Inferior parietal cortex (tissue), 1 donor: Measurements from ENCODE around the gene MAK.
"Not testable (repeated sequence)": the region's sequence is repeated elsewhere in the genome, so short reads cannot be mapped to it uniquely, and the experiment has no call there.

Experiments used
- DNase-seq: peaks from one replicate; pipeline ENCODE4 v3.0.0-alpha.2; 2016; ENCODE audit errors: extremely low spot score

Gene MAK

GRCh38 chr6:10791673-10792072 is 46.7 kb downstream of the MAK start:
- no peak for DNase-seq

- no peak for DNase-seq
Measured at GRCh38 chr6:10779076-10779475, 59.3 kb downstream of the MAK start.

- no peak for DNase-seq
Measured at GRCh38 chr6:10778230-10778629, 60.1 kb downstream of the MAK start.

- peak; percentile 15 for DNase-seq
Measured at GRCh38 chr6:10771371-10771894, 66.9 kb downstream of the MAK start.

- no peak for DNase-seq
Measured at GRCh38 chr6:10769419-10769818, 68.9 kb downstream of the MAK start.

- DNase-seq, result no peak
Measured at GRCh38 chr6:10763006-10763405, 75.3 kb downstream of the MAK start.

- DNase-seq, result no peak
Measured at GRCh38 chr6:10759884-10760329, 78.4 kb downstream of the MAK start.

- peak; percentile 42 for DNase-seq
Measured at GRCh38 chr6:10759312-10759839, 79.0 kb downstream of the MAK start.

- DNase-seq, result no peak
Measured at GRCh38 chr6:10756085-10756484, 82.3 kb downstream of the MAK start.

GRCh38 chr6:10751757-10752156 is 86.6 kb downstream of the MAK start:
- not testable (repeated sequence) for DNase-seq

- DNase-seq, result not testable (repeated sequence)
Measured at GRCh38 chr6:10750568-10750967, 87.8 kb downstream of the MAK start.

GRCh38 chr6:10749734-10750133 is 88.6 kb downstream of the MAK start:
- DNase-seq, result no peak

GRCh38 chr6:10747251-10747972 is 90.9 kb downstream of the MAK start, which contains the start of gene TMEM14B:
Gene TMEM14B, plus strand, starts transcription at chr6:10747805. Its CDS starts 1,441 bp downstream, at chr6:10749246.
- DNase-seq, result peak; percentile 95

GRCh38 chr6:10746915-10747250 is 91.5 kb downstream of the MAK start:
- DNase-seq, result peak; percentile 61

GRCh38 chr6:10745116-10745515 is 93.2 kb downstream of the MAK start:
- no peak for DNase-seq

GRCh38 chr6:10743515-10743914 is 94.8 kb downstream of the MAK start:
- DNase-seq, result no peak

- no peak for DNase-seq
Measured at GRCh38 chr6:10742251-10742650, 96.1 kb downstream of the MAK start.

GRCh38 chr6:10741643-10742042 is 96.7 kb downstream of the MAK start:
- not testable (repeated sequence) for DNase-seq

GRCh38 chr6:10740061-10740460 is 98.3 kb downstream of the MAK start:
- DNase-seq, result no peak

GRCh38 chr6:10736731-10737130 is 101.6 kb downstream of the MAK start:
- DNase-seq, result no peak

- DNase-seq, result no peak
Measured at GRCh38 chr6:10733863-10734262, 104.5 kb downstream of the MAK start.

GRCh38 chr6:10733151-10733715 is 105.1 kb downstream of the MAK start:
- no peak for DNase-seq

- DNase-seq, result no peak
Measured at GRCh38 chr6:10730254-10730653, 108.1 kb downstream of the MAK start.
